HG03575 (cell line): ENCODE measurements around the gene PELO.
A peak's percentile ranks its signal among the peaks of the same experiment; 100 is the strongest.
"Not testable (repeated sequence)": the region's sequence is repeated elsewhere in the genome, so short reads cannot be mapped to it uniquely, and the experiment has no call there.

Source experiments
- ATAC-seq: cut with Tn5 transposase; IDR thresholded peaks from one replicate; pipeline ENCODE4 v1.9.1; 2021; ENCODE audit not compliant: unreplicated experiment, insufficient number of reproducible peaks, low FRiP score; ENCODE audit errors: extremely low read depth

PELO gene

DNA sequence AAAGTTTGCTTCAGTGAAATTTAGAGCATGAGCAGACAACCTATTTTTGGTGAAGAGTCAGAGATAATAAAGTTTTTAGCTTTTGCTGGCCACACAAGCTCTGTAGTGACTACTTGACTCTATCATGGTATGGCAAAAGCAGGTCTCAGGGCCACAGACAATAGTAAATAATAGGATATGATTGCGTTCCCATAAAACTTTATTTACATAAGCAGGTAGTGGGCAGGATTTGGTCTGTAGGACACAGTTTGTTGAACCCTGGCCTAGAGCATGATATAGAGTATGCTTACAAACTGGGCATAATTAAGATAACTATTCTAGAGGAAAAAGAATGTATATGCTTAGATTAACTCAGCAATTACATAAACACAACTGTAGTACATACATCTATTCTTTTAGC lies 30.1 kb downstream of the PELO start:
- no peak for ATAC-seq

DNA sequence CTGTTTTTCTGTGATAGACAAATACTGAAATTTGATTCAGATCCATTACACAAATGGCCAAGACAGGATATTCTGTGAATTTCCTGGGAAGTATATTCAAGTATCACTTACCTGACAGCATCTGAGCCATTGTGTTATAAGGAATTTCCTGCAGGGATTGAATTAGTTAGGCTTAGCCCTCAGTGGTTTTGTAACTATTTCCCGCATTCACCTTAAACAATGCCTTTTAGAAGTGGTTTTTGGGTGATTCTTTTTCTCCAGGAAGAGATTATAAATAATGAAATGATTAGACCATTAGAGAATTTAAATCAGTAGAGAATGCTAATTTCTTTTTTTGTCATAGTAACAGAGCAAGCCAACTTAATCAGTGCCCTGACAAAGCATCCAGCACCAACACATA lies 30.6 kb downstream of the PELO start:
- no peak for ATAC-seq

DNA sequence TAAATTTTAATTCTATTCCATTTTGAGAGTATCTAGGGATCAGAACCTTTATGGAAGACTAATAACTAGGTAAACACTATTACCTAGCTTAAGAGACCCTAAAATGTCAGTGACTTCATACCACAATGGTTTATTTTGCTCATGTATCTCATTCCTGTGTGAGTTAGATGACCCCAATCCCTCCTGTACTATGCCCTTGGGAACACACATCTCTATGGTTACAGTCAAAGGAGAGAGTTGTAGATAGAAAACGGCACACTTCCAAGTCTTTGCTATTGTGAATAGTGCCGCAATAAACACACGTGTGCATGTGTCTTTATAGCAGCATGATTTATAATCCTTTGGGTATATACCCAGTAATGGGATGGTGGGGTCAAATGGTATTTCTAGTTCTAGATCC lies 31.1 kb downstream of the PELO start:
- ATAC-seq, result not testable (repeated sequence)

DNA sequence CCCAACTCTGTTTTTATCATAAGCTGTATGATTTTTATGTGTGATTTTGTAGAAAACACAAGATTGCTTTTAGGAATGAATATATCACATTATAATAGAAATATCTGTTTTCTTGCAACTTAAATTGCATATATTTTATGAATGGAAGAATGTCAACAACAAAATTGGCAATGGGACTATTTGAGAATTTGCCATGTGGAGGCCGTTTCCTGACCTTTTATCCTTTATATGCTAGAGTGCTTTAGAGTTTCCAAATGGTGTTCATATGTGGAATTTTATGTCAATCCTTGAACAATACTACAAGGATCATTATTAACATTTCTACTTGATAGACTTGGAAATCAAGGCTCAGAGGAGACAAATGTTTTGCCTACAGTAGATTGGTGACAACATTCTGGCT lies 34.2 kb downstream of the PELO start:
- ATAC-seq, result no peak

DNA sequence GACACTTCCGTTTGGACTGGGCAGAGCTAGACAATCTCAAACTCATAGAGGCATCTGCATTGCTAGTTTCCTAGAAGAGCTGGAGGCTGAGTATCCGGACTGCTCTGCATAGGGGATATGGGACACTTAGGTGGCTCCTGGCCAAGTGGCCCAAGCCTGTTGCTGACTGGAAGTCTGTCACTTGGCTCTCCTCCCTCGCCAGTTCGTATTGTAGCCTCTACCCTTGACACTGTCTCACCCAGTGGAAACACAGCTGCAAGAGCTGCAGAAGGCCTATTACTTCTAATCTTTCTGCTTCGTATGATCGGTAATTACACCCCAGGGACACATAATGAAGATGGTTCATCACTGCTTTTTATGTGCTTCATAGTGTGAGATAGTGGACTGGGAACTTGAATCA lies 34.7 kb downstream of the PELO start:
- ATAC-seq, result no peak

DNA sequence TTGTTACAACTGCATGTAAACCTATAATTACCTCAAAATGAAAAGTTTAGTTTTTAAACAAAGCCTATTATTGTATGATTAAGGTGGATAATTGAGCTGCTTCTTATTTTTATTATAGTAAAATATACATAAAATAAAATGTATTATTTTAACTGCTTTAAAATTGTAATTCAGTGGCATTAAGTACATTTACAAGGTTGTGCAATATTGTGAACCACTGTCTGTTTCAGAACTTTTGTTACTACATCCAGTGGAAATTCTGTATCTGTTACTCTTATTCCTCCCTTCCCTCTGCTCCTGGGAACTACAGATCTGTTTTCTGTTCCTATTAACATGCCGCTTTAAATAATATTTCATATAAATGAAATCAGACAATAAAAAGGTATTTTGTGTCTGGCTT lies 37.1 kb downstream of the PELO start:
- no peak for ATAC-seq

DNA sequence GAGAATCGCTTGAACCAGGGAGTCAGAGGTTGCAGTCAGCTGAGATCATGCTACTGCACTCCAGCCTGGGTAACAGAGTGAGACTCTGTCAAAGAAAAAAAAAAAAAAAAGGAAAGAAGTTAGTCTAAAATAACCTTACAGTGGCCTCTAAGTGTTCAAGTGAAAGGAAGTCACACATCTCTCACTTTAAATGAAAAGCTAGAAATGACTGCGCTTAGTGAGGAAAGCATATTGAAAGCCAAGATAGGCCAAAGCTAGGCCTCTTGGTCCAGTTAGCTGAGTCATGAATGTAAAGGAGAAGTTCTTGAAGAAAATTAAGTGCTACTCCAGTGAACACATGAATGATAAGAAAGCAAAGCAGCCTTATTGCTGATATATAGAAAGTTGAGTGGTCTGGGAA lies 38.1 kb downstream of the PELO start:
- peak; percentile 97 for ATAC-seq

DNA sequence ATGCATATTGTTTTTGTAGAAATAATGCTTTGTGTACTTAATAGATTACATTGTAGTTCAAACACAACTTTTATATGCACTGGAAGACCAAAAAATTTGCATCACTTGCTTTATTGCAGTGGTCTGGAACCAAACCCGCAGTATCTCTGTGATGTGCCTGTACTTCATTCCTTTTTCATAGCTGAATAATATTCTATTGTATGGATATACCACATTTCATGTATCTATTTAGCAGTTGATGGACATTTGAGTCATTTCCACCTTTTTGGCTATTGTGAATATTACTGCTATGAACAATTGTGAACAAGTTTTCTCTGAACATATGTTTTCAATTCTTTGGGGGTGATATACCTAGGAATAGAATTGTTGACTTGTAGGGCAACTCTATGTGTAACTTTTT lies 40.1 kb downstream of the PELO start:
- ATAC-seq, result no peak

DNA sequence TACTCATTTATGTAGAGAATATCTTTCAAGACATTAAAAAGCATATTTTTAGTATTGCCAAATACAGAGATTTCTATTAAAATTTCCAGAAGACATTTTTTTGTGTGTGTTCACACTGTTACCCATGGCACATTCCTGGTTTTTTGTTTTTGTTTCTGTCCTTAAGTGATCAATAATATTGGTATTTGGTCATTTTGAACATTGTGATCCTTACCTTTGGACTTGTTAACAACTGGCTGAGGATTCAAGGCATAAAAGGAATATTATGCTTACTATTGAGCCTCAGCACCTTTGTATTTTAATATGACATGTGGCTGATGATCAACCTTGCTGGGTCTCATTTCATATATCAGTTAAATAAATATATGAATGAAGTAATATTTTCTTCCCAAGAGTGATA lies 41.9 kb downstream of the PELO start:
- ATAC-seq, result no peak

DNA sequence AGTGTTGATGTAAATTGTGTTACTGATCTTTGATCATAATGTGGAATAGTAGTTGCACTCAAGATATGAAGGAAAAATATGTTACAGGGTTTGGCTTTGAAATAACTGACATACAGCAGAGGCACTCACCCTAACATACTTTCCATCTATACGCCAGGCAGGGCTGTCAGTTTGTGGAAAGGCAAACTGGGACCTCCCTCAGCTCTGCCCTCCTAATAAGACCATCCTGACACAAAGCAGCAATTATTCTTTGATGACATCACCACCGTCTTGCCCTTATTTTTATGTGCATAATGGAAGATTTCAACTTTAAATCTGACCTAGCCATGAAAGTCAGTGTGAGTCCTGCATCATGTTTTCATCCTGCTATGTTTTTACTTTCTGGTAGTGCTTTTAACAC lies 42.9 kb downstream of the PELO start:
- ATAC-seq, result no peak

DNA sequence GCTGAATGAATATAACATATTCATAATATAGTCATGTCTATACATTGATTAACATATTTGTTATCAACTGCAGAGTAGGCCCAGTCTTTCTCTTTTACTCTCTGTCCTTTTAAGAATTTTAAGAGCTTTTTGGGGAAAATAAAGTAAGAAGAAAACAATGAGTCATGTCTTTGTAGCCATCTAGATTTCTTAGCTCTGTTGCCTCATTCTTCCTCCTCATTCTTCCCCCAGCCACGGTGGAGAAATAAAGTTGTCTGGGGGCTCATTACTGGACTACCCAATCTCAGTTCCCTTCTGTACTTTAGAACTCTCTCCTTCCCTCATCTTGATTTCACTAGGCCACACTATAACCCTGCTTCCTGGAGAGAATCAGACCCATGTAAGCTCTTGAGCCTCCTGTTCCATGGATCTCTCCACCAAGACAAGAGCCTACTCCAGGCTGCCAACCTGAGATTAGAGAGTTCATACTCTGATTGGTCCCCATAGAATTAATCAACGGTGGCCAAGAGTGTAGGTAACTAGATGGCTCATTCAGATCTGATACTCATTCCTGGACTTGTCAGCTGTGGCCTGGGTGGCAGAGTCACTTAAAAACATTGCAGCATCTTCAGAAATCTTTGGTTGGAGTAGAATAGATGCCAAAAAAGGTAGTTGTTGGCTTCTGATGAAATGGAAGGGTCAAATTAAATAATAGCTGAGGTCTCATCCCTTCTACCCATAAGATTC lies 44.2 kb downstream of the PELO start:
- ATAC-seq, result no peak

DNA sequence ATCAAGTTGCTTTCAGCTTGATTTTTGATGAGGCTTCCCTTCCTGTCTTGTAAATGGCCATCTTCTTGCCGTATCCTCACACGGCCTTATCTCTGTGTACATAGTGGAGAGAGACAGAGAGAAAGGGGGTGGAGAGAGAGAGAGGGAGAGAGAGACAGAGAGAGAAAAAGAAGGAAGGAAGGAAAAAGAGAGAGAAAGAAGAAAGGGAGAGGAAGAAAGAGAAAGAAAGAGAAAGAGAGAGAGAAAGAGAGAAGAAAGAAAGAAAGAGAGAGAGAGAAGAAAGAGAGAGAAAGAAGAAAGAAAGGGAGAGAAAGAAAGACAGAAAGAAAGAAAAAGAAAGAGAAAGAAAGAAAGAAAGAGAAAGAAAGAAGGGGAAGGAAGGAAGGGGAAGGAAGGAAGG lies 46.6 kb downstream of the PELO start:
- ATAC-seq, result no peak

DNA sequence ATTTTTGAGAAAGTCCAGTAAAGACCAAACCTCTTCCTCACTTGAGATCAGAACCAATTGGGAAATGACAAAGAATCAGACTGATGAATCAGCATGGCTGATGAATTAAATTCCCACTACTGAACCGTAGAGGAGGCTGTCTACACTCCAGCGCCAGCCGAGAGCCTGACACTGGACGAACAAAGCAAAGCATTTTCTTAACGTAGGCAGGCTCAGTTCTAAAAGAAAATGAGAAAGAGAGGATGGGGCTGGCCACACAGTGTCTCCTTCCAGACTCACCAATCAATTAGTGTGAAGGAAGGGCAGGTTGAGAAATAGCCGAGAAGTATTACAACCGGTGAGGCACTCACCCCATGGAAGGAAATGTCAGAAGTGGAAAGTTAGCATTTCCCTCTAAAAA lies 49.4 kb downstream of the PELO start:
- no peak for ATAC-seq
